Lower leg skin (tissue), 3 donors: ENCODE data around the gene SYPL1.

Experiments
- POLR2A ChIP-seq, 2 donors: fragments of 450-650 bp; IDR thresholded peaks; one replicate each; pipeline ENCODE4 v1.6.1; 2016 to 2017; ENCODE audit warnings: antibody characterized with exemption in 2 of 2, mild to moderate bottlenecking in 1 of 2, moderate library complexity in 1 of 2
- TF ChIP-seq, protein P1 (sequence below), 3 donors: fragments of 450-650 bp; IDR thresholded peaks; one replicate each; pipeline ENCODE4 v1.5.1; 2016; ENCODE audit warnings: antibody characterized with exemption in 3 of 3, mild to moderate bottlenecking in 3 of 3, moderate library complexity in 2 of 3

DNA sequence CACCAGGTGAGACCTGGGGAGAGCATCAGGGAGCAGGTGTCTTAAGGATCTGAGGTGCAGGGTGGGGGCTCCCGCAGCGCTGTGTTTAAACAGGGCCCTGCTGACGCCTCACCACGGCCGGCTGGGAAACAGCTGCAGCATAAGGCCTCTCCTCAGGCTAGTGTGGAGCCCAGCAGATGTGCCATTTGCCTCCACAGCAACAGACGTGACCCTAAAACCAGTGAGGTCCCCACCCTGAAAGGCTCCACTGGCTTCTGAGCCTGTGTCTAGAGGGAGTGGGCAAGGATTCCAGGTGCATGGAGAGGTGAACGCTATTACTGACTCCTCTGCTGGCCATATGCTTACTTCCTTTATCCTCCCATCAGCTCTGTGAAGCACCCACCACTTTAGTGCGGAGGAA is 47.8 kb downstream of the SYPL1 start:
- TF ChIP-seq, protein P1, sequence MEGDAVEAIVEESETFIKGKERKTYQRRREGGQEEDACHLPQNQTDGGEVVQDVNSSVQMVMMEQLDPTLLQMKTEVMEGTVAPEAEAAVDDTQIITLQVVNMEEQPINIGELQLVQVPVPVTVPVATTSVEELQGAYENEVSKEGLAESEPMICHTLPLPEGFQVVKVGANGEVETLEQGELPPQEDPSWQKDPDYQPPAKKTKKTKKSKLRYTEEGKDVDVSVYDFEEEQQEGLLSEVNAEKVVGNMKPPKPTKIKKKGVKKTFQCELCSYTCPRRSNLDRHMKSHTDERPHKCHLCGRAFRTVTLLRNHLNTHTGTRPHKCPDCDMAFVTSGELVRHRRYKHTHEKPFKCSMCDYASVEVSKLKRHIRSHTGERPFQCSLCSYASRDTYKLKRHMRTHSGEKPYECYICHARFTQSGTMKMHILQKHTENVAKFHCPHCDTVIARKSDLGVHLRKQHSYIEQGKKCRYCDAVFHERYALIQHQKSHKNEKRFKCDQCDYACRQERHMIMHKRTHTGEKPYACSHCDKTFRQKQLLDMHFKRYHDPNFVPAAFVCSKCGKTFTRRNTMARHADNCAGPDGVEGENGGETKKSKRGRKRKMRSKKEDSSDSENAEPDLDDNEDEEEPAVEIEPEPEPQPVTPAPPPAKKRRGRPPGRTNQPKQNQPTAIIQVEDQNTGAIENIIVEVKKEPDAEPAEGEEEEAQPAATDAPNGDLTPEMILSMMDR (IDR thresholded peaks at IDR 0.05): no peak
- TF ChIP-seq POLR2A (IDR thresholded peaks at IDR 0.05): no peak
